Measurements from ENCODE around the gene PLPPR4.

- no peak for TF ChIP-seq JUND (IDR thresholded peaks at IDR 0.05; ENCODE audit: low read depth, low read length)
- TF ChIP-seq, protein P1, sequence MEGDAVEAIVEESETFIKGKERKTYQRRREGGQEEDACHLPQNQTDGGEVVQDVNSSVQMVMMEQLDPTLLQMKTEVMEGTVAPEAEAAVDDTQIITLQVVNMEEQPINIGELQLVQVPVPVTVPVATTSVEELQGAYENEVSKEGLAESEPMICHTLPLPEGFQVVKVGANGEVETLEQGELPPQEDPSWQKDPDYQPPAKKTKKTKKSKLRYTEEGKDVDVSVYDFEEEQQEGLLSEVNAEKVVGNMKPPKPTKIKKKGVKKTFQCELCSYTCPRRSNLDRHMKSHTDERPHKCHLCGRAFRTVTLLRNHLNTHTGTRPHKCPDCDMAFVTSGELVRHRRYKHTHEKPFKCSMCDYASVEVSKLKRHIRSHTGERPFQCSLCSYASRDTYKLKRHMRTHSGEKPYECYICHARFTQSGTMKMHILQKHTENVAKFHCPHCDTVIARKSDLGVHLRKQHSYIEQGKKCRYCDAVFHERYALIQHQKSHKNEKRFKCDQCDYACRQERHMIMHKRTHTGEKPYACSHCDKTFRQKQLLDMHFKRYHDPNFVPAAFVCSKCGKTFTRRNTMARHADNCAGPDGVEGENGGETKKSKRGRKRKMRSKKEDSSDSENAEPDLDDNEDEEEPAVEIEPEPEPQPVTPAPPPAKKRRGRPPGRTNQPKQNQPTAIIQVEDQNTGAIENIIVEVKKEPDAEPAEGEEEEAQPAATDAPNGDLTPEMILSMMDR (IDR thresholded peaks at IDR 0.05 in 2 of 3, conservative IDR thresholded peaks at IDR 0.05 in 1 of 3; ENCODE audit: control insufficient read depth in 2 of 3, extremely low read depth in 1 of 3, insufficient read depth in 1 of 3, low read depth in 3 of 3, low read length in 3 of 3), result no peak
These were observed 33.6 kb upstream of the PLPPR4 start for GRCh38 chr1:99230695-99231094.

Data from GM12878 (cell line).